Measurements from ENCODE around the gene NUDT11.
"Not testable (repeated sequence)": the region's sequence is repeated elsewhere in the genome, so short reads cannot be mapped to it uniquely, and the experiment has no call there.

NUDT11 gene

DNA sequence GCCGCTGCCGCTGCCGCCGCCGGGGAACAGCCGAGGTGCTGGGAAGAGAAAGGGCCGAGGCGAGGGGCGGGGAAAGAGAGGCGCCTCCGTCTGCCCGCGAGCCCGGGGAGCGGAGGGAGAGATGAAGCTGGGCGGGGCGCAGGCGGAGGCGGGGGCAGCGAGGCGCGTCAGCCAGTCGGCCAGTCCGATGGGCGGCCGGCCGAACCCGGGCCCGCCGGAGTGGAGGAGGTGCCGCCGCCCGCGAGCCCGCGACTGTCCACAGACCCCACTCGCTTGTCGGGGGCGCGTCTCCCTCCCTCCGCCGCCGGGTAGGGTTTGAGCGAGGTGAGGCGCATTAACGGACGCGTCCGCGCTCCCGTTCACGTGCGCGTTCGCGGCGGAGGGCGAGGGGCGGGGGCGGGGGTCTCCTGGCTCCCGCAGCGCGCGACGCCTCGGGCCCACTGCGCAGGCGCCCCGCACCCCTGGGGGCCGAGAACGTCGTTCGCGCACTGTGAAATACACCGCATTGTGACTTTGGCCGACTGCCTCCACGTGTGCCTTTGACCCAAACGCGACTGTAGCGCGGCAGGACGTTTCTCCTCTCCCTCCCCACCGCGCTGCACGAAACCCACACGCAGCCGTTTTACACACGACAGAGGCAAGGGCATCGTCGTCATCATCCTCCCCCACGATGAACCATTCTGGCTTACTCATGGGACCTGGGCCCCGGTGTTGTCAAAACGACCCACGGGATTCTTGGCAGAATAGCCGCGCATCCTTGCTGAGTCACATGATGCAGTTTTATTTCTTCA lies at the start of gene NUDT11:
NUDT11 (minus strand) TSS at position 92 of the 791 bp plus-strand sequence. CDS start 148 bp downstream, outside the sequence.
- peak; percentile 38 to 41 for DNase-seq (ENCODE audit: low read depth in 2 of 2)

DNA sequence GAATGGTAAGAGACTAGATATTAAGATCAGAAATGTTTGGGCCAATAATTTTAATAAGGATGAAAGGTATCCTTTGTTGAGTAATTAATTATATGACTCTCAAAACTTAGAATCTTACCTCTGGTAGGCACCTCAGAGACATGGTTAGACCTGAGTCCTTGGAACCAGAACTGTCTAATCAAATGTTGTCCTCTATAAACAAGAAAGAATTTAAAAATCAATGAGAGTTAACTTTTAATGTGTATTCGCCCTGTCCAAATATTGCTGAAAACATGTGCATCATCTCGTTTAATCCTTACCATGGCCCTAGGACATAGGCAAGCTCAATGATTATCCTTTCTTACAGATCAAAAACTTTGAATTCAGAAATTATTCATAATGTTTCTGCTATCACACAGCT lies 24.0 kb upstream of the NUDT11 start:
- DNase-seq (ENCODE audit: low read depth in 2 of 2), result no peak

DNA sequence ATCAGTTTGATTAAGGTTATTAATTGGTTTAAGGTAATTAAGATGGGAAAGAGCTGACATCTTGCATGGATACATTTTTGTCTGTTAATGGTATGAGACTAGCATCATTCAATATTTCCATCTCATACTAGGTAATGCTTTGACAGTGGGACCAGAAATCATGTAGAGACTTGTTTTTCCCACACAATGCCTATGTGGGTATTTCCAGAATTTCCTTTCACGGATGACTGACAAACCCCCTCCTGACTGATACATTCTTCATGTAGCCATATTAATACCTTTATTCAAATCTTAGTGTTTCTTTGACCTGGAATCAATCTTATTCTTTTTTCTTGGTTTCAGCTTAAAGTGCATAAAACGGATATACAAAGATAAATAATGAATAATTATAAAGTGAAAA lies 22.7 kb upstream of the NUDT11 start:
- DNase-seq (ENCODE audit: low read depth in 2 of 2), result not testable (repeated sequence)

DNA sequence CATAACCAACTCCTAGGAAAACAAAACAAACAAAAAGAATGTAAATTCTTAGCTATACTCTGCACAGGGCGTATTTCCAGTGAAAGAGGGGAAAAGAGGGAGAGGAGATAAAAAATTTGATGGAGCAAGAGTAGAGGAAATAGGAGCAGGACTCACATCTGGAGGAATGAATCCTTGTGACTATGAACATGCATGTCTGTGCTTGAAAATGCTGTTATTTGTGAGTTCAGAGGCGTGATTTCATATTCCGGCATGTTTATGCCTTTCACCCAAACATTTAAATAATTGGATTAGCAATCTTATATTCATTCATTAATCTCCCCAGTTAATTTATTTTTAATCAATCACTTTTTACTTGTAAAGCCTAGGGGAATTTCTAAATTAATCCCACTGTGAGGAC lies 11.2 kb upstream of the NUDT11 start:
- no peak for DNase-seq (ENCODE audit: low read depth in 2 of 2)

DNA sequence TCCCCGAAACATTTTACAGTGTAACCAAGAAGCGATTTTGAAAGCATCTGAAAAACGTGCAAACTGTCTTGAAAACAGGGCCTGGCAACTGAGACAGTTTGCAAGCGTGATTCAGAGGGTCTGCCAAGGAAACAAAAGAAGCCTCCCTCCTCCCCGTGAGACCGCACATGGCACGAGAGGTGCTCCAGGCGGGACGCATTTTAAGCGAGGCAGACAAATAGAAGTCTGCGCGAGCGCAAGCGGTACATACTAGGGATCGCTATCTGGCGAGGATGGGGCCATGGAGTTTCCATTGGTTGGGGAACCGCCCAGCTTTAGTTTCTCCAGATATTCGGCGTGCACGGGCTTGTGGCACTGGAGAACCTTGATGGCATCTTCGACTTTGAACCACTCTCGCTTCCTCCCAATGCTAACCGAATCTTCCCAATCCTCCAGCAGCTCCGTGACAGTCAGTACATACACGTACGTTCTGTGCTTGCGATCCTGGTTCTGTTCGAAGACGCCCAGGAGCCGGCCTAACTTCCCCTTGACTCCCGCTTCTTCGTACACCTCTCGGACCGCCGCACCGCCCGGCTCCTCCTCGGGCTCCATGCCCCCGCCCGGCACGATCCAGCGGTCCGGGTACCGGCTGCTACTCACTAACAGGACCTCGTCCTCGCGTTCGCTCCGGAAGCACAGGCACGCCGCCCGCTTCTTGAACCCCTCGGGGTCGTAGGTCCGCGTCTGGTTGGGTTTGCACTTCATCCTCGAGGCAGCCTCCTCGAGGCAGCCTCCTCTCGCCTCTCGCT lies 497 bp downstream of the NUDT11 start:
- not testable (repeated sequence) for DNase-seq (ENCODE audit: low read depth in 2 of 2)

DNA sequence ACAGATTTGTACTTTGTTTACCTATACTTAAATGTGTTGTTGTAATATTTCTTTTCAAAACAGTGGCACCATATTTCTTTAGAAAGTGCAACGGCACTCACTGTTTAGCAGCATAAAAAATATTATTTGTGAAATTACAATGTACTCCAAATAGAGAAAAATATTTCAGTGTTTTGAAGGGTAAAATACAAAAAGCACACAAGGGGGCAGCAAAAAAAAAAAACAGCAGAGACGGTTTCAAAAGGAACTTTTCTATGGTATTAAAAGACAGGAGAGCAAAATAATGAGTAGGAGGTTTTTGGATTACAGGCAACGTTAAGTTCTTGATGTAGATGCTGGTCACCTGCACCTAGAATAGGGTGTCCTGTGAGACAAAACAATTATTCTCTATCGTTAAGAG lies 2.0 kb downstream of the NUDT11 start:
- no peak for DNase-seq (ENCODE audit: low read depth in 2 of 2)

DNA sequence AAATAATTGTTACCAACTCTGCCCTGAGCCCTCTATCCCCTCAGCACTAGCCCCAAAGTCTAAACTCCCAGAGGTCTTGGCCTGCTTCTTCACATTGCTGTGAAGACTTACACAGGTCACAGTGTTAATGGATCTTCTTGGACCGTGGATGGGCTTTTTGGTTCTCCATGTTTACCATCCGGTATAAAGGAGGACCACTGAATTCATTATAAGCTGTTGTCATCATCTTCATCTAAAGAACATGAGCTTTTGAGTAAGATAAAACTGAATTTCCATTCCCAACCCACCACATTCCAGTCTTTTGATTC lies 8.5 kb downstream of the NUDT11 start:
- no peak for DNase-seq (ENCODE audit: low read depth in 2 of 2)

DNA sequence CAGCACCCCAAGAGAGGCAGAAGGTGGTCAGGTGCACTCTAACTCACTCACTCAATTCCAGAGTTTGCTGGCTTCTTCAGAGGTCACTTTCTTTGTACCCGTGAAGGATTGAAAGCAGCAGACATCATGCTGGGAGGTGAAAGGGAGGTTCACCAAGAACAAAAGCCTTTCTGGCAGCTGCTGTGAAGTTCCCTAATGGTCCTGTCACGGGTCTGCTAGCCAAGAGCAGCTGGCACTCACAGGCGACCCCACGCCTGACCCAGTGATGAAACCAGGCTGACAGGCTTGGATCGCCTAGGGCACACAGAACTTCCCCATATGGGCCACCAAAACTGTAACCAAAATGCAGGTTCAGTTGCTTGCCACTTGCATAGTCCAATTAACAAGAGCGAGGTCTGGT lies 11.8 kb downstream of the NUDT11 start:
- no peak for DNase-seq (ENCODE audit: low read depth in 2 of 2)

DNA sequence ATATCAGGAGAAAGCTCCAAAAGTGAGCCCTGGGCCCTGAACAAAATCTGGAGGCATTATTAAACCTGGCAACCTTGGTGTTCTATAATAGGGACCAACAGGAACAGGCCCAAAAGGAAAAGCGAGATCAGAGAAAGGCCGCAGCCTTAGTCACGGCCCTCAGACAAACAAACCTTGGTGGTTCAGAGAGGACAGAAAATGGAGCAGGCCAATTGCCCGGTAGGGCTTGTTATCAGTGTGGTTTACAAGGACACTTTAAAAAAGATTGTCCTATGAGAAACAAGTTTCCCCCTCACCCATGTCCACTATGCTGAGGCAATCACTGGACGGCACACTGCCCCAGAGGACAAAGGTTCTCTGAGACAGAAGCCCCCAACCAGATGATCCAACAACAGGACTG lies 14.0 kb downstream of the NUDT11 start:
- DNase-seq (ENCODE audit: low read depth in 2 of 2), result not testable (repeated sequence)

DNA sequence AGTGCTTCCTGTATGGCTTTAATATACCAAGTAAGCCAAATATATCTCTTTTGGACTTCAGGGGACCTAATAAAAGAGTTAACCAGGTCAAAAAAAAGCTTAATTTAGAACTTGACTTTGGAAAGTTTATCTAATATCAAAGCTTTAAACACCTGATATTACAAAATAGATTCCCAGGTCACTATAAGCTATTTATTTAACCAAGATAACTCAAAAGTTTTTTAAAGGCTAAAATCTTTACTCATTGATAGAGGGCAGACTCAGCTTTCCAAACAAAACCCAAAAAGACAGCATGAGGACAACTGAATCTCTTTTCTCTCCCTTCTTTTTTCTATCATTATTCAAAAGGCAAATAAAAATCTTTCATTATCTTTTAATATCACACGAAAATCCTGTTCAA lies 19.5 kb downstream of the NUDT11 start:
- no peak for DNase-seq (ENCODE audit: low read depth in 2 of 2)

DNA sequence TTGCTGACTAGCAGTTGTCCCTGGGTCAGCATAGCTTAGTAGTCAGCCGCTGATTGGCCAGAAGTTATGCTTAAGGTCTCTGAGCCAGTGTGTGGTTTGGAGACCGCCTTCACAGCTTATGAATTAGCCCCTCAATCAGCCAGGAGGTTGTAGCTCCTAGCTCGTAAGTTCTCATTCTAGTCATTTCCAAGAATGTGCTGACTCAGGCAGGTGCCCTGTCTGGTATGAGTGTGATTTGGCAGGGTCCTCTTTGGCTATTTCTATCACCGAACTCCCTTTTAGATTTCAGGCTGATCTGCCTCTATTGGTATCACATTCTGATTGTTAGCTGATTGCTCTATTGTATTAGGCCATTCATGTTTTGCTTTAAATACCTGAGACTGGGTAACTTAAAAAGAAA lies 33.1 kb downstream of the NUDT11 start:
- DNase-seq (ENCODE audit: low read depth in 2 of 2), result no peak

DNA sequence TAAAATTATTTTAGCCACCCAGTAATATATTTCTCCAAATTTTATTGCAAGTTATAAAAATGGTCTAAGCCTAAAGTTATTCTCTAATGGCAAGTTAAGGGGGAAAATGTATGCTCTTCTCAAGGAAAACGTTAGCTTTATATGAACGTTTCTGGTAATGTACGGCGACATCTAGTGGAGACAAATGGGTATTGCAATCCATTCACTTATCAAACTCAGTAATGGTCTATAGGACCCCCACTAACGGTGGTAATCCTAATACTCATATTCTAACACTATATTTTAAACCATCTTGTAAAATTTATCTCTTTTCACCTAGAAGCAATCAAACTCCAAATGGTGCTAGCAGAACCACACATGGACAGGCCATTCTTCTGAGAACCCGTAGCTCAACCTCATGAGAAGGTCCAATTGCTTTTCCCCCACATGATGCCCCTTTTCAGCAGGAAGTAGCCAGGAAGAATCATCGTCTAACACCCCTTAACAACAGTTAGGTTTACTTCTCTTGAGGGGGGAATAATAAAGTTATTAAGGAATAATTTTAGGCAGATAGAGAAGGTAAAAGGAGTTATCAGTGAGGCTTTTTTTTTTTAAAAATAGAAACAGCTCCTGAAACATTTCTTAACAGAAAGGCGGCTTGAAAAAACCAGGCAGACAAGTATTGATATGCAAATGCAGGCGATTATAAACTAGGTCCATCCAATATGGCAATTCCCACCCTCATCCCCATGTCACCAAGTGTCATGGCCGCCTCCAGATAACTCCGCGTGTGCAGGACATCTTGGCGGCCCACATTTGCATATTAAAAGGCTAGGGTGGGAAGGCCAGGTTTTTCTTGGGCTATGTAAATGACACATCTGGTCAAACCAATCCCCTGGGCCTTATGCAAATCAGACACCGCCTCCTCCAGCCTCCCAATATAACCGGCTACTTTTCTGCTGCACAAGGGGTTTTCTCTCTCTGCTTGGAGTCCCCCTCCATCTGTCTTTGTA lies 35.0 kb downstream of the NUDT11 start:
- DNase-seq (ENCODE audit: low read depth in 2 of 2), result no peak

DNA sequence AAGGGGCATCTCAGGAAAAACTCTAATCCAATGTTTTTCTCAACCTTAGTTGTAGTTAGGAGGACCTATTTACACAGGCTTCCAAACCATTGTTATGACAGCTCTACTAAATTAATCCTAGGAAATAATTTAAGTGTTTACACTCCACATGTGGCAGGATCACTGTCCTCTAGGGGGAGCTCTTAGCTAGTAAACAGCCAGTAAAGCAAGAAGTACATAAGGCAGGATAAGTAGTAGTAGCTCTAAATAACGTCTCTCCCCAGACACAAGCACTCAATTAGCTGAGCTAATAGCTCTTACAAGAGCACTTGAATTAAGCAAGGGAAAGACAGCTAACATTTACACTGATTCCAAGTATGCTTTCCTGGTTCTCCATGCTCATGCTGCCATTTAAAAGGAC lies 37.3 kb downstream of the NUDT11 start:
- no peak for DNase-seq (ENCODE audit: low read depth in 2 of 2)

DNA sequence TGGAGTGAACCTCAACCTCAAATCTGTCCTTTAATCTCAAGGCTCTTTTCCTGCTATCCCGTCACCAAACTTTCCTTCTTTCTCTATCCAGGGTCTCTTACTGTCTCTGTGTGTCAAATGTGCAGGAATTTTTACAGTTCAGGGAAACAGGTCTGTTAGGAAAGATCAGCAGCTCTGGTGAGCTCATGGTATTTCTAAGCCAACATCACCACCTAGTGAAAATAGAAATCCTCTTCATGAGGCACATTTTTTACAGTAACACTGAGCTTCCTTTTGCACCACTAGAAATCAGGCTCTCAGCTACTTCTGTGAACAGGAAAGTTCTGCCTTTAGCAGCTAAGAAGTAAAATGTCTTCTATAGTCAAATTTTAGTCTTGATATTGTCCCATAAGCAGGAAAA lies 39.6 kb downstream of the NUDT11 start:
- DNase-seq (ENCODE audit: low read depth in 2 of 2), result no peak

DNA sequence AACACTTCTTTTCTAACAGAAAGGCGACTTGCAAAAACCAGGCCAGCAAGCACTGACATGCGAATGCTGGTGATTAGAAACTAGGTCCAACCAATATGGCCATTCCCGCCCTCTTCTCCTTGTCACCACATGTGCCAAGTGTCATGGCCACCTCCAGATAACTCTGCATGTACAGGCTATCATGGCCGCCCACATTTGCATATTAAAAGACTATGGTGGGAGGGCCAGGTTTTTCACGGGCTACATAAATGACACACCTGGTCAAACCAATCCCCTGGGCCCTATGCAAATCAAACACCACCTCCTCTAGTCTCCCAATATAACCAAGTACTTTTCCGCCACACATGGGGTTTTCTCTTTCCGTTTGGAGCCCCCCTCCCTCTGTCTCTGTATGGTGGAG lies 40.1 kb downstream of the NUDT11 start:
- no peak for DNase-seq (ENCODE audit: low read depth in 2 of 2)

DNA sequence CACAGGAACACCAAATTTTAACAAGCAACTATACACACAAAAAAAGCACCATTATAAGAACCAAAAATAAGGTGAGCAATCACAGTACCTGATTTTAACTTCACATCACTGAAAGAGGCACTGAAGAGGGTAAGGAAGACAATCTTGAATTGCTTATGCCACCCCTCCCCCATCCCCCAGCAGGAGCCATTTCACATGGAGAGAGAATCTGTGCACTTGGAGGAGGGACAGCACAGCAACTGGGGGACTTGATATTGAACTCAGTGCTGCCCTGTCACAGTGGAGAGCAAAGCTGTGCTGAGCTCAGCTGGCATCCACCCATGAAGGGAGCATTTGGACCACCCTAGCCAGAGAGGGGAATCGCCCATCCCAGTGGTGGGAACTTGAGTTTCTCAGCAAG lies 56.0 kb downstream of the NUDT11 start:
- DNase-seq (ENCODE audit: low read depth in 2 of 2), result no peak
